Measurements from ENCODE around the gene FAM83F.

The FAM83F gene

DNA sequence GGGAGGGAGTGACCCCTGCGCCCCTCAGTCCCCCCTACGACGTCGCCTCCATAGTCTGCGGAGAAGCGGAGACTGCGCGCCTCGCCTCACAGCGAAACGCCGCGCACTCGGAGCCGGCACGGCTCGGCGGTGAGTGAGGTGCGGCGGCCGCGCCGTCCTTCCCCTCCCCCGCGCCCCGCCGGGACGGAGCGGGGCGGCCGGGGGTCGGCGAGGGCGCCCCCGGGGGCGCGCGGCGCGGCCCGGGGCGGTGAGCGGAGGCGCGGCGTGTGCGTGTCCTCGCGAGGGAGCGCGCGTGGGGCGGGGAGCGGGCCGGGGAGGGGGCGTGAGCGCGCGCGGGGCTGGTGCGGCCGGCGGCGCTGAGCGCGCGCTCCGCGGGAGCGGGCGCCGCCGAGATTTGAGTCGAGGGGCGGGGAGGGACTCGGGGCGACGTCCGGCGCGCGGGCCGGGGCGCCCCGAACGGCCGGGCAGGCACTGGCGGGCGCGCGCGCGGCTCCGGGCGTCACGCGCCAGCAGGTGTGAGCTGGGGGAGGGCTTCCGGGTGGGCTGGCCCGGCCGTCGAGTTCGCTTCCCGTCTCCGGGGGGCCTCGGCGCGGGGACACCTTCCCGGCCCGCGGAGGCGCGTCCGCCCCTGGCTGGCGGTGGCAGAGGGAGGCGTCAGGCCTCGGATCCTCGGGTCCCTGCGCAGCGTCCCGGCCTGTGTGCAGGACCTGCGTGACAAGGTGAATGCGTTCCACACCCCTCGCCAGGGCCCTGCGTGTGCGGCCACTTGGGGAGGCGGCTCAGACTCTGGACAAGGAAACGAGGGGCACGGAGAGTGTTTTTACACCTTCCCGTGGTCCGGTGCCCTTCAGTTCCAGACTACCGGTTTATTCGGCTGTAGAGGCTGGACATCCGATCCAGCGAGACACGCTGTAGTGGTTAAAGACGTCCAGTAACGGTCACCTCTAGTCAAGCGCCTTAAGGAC is 50.4 kb downstream of the FAM83F start:
- peak; percentile 84 for DNase-seq (ENCODE audit: extremely low read depth, insufficient read length)

DNA sequence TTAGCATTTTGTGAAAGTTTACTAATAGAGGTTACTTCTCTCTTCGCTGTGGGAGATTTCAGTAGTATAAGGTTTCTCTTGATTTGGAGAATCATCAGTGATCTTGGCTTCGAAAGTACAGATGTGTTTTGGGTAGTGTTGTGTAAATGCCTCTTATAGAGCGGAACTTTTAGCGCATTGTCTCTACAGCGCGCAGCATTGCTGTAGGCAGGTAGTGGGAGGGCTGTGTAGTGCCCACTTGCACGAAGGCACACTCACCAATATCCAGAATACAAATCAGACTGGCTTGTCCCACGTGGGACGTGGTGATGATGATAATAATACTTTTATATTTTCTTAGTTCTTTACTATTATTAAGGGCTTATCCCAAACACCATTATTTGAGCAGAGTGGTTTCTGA is 51.4 kb downstream of the FAM83F start:
- Histone ChIP-seq H3K27me3 (replicated peaks; ENCODE audit: control insufficient read depth, insufficient read depth, low read length) (no peaks in the 10 kb centered on the region), H3K4me3 (replicated peaks; ENCODE audit: low read depth, low read length) (peak overlapping the region; percentile 93), H3K36me3 (ENCODE audit: control insufficient read depth, insufficient read depth, low read length) (no peaks in the 10 kb centered on the region)
- DNase-seq (ENCODE audit: extremely low read depth, insufficient read length): no peak
- TF ChIP-seq, protein P1, sequence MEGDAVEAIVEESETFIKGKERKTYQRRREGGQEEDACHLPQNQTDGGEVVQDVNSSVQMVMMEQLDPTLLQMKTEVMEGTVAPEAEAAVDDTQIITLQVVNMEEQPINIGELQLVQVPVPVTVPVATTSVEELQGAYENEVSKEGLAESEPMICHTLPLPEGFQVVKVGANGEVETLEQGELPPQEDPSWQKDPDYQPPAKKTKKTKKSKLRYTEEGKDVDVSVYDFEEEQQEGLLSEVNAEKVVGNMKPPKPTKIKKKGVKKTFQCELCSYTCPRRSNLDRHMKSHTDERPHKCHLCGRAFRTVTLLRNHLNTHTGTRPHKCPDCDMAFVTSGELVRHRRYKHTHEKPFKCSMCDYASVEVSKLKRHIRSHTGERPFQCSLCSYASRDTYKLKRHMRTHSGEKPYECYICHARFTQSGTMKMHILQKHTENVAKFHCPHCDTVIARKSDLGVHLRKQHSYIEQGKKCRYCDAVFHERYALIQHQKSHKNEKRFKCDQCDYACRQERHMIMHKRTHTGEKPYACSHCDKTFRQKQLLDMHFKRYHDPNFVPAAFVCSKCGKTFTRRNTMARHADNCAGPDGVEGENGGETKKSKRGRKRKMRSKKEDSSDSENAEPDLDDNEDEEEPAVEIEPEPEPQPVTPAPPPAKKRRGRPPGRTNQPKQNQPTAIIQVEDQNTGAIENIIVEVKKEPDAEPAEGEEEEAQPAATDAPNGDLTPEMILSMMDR (IDR thresholded peaks at IDR 0.05; ENCODE audit: insufficient read depth, low read length, poor library complexity, severe bottlenecking): no peak

More for the DNA sequence above, 50.4 kb downstream of the FAM83F start:
- no peaks in the 10 kb centered on the region for H3K36me3 ChIP-seq (ENCODE audit: control insufficient read depth, insufficient read depth, low read length)
- H3K4me3 ChIP-seq (replicated peaks; ENCODE audit: low read depth, low read length): peak overlapping the region; percentile 93
- TF ChIP-seq, protein P1 (IDR thresholded peaks at IDR 0.05; ENCODE audit: insufficient read depth, low read length, poor library complexity, severe bottlenecking): no peak
- H3K27me3 ChIP-seq (replicated peaks; ENCODE audit: control insufficient read depth, insufficient read depth, low read length): no peaks in the 10 kb centered on the region; the same call in 1 of the 2 replicates

DNA sequence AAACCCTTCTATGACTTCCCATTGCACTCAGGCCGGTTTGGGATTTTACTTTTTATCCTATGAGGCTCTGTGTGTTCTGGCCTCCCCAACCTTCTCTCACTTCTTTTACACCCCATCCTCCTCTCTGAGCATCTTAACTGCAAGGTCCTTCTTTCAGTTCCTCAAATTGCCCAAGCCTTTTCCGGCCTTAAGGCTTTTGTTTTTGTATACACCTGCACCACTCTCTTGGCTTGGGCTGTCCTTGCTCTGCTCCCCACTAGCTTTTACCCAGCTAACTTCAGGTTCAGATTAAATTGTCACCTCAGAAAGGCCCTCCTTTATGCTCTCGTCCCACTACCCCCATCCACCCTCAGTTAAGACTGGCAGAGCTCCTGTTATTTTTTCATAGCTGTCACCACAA is 55.5 kb downstream of the FAM83F start:
- TF ChIP-seq, protein P1 (IDR thresholded peaks at IDR 0.05; ENCODE audit: insufficient read depth, low read length, poor library complexity, severe bottlenecking): no peak
- DNase-seq (ENCODE audit: extremely low read depth, insufficient read length): peak; percentile 48
- Histone ChIP-seq H3K4me3 (replicated peaks; ENCODE audit: low read depth, low read length) (peak overlapping the region; percentile 26), H3K27me3 (replicated peaks; ENCODE audit: control insufficient read depth, insufficient read depth, low read length) (no peaks in the 10 kb centered on the region), H3K36me3 (ENCODE audit: control insufficient read depth, insufficient read depth, low read length) (no peaks in the 10 kb centered on the region; the same call in 1 of the 2 replicates)

DNA sequence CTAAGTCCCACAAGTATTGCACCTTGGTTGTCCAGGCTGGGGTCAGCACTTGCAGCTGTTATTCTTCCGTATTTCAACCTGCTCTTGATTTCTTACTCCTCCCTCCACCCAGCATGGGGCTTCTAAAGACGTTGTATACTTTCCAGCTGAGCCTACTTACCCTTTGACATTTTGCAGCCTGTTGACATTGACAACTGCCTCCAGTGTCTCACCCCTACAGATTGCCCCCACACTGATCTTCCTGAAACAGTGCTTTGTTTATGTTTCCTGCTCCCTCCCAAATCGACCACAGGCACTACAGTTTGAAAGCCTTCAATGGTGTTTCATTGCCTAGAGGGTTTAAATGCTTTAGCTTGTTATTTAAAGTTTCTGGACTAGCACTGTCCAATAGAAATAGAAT is 56.6 kb downstream of the FAM83F start:
- no peaks in the 10 kb centered on the region for H3K27me3 ChIP-seq (replicated peaks; ENCODE audit: control insufficient read depth, insufficient read depth, low read length)
- H3K4me3 ChIP-seq (replicated peaks; ENCODE audit: low read depth, low read length): no peak overlapping the region
- TF ChIP-seq, protein P1 (IDR thresholded peaks at IDR 0.05; ENCODE audit: insufficient read depth, low read length, poor library complexity, severe bottlenecking): no peak
- H3K36me3 ChIP-seq (ENCODE audit: control insufficient read depth, insufficient read depth, low read length): no peaks in the 10 kb centered on the region; the same call in 1 of the 2 replicates
- DNase-seq (ENCODE audit: extremely low read depth, insufficient read length): no peak

DNA sequence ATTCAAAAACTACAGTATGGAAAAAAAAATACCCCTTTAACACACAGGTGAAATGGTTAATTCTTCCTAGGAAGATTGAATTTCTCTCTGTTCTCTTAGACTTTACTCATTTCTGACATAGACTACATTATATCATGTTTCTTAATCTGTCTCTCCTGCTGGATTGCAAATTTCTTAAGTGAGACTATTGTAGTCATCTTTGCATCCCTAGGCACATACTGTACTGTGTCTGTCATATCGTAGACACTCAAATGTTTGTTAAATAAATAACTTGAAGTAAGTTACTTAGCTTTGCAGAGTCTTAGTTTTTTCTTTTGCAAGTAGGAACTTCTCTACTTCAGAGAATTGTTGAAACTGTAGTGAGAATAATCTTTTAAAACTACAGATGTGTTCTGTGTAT is 58.7 kb downstream of the FAM83F start:
- Histone ChIP-seq H3K36me3 (ENCODE audit: control insufficient read depth, insufficient read depth, low read length) (no peaks in the 10 kb centered on the region; the same call in 1 of the 2 replicates), H3K4me3 (replicated peaks; ENCODE audit: low read depth, low read length) (no peak overlapping the region), H3K27me3 (replicated peaks; ENCODE audit: control insufficient read depth, insufficient read depth, low read length) (no peaks in the 10 kb centered on the region)
- DNase-seq (ENCODE audit: extremely low read depth, insufficient read length): no peak
- TF ChIP-seq, protein P1 (IDR thresholded peaks at IDR 0.05; ENCODE audit: insufficient read depth, low read length, poor library complexity, severe bottlenecking): no peak
